HG03064 (cell line): ENCODE data around the gene TLX1.

Experiments used
- ATAC-seq: cut with Tn5 transposase; IDR thresholded peaks from one replicate; pipeline ENCODE4 v1.9.1; 2021; ENCODE audit warnings: low read depth; ENCODE audit not compliant: unreplicated experiment

The TLX1 gene

DNA sequence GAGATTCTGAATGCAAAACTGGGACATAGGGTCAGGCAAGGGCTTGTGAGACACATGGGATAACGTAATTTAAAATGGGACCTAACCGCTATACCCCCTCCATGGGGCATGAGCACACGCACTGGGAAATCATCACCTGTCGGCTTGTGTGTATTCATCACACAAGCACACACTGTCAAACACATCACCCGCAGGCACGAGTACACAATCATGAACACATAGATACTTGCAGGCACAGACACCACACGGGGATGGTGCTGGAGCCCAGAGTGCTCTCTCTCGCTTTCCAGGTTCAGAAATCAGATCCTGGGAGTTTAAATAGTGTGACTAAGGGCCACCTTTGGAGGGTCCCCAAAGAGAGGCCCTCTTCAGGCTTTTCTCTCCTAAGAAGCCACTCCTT, 19.6 kb upstream of the TLX1 start:
- ATAC-seq: no peak

- no peak for ATAC-seq
Observed at GRCh38 chr10:101112799-101113594, 18.1 kb upstream of the TLX1 start.

DNA sequence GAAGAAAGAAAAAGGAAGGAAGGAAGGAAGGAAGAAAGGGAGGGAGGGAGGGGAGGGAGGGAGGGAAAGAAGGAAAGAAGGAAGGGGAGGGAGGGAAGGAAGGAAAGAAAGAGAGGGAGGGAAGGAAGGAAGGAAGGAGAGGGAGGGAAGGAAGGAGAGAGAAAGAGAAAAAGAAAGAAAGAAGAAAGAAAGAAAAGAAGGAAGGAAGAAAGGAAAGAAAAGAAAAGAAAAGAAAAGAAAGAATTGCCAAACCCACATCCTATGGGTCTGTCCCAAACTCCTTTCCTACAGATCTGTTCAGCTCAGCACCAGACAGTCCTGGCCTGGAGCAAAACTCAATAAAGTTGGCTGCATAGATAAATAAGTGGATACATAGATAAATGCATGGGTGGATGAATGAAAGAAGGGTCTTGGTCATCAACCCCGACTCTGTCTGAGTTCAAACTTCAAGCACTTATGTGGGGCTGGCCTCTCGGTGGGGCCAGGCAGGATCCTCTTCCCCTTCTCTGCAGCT, 17.2 kb upstream of the TLX1 start:
- ATAC-seq: no peak

DNA sequence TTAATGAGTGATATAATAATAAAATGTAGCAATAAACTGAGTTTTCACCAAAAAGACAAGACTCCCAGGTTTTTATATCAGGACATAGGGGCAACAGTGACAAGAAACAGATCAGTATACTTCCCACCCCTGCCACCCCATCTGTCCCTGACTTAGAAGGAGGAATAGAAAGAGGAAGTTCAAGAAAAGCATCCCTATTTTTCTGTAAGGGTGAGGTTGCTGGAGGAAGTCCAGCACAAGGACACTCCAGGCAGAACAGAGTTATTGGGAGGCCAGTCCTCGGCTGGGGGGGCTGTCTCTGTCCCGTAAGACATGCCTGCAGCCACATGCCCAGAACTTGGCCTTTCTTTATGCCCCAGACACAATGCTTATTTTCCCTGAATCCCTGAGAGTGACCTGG, 16.5 kb upstream of the TLX1 start:
- ATAC-seq: no peak

DNA sequence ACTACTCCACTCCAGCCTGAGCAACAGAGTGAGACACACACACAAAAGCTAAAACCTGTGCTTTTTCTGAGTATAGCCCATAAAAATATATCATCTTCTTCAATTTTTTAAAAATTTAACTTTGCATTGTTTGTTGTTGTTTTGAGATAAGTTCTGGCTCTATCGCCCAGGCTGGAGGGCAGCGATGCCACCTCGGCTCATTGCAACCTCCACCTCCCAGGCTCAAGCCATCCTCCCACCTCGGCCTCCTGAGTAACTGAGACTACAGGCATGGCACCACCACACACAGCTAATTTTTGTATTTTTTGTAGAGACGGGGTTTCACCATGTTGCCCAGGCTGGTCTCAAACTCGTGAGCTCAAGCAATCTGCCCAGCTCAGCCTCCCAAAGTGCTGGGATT, 14.3 kb upstream of the TLX1 start:
- no peak for ATAC-seq

GRCh38 chr10:101118031-101118430, 13.1 kb upstream of the TLX1 start:
- no peak for ATAC-seq

DNA sequence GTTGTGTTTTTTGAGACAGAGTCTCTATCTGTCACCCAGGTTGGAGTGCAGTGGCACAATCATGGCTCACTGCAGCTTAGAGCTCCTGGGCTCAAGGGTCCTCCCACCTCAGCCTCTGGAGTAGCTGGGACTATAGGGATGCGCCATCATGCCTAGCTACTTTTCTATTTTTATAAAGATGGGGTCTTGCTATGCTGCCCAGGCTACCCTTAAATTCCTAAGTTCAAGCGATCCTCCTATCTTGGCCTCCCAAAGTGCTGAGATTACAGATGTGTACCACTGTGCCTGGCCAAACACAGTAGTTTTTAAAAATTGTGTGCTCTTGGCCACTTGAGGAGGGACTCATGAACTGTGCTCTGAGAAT, 10.6 kb upstream of the TLX1 start:
- no peak for ATAC-seq

GRCh38 chr10:101120884-101121653, 10.0 kb upstream of the TLX1 start:
- no peak for ATAC-seq

- ATAC-seq: no peak
Observed at GRCh38 chr10:101121654-101122031, 9.5 kb upstream of the TLX1 start.

- no peak for ATAC-seq
Observed at GRCh38 chr10:101122270-101123084, 8.6 kb upstream of the TLX1 start.

GRCh38 chr10:101123085-101123814, 7.8 kb upstream of the TLX1 start:
- no peak for ATAC-seq

DNA sequence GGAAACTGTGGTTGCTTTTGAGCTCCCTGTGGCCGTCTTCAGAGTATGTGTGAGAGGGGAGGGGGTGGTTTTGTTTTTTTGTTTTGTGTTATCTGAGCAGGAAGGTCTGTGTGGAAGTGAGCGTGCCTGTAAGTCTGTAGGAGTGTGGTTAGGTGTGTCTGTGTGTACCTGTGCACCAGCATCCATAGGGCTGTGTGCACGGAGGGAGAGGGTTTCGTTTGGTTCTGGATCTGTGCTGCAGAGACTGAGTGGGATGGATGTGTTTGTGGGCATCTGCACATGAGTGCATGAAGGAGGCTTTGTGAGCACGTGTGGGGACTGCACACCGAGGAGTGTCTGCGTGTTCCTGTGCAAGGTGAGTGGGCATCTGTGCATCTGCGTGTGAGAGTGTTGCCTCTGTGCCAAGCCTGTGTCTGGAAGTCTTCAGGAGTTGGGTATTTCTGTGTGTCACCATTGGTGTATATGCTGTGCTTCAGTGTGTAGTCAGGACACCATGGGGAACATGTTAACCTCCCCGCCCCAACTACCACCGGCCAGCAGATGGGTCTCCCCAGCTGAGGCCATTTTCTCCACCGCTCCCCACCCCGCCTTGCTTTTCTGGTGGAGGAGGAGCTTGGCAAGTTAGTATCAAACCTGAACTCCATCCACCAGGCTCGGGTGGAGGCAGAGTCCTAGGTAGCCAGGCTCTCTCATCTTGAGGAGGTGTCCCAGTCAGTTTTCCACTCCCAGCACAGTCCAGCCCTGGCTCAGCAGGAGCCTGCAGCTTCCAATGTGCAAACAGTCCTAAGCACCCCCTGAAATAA, 7.1 kb upstream of the TLX1 start:
- ATAC-seq: no peak

DNA sequence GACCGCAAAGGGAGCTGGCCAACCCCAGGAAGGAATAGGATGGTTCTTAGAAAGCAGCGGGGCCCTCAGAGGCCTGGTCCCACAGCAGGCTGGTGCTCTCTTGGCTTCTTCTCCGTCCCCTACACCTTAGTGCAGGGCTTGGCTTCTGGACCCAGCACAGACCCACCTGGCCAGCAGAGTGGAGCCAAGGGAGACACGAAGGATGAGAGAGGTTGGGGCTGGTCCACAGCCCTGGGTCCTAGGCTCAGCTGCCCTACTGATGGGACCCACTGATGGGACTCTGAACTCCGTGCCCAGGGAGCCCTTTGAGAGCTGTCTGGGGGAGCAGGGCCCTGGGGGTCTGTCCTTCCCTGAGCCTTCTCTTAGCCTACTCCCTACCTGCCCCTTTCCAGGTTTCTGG, 6.2 kb upstream of the TLX1 start:
- ATAC-seq: no peak

DNA sequence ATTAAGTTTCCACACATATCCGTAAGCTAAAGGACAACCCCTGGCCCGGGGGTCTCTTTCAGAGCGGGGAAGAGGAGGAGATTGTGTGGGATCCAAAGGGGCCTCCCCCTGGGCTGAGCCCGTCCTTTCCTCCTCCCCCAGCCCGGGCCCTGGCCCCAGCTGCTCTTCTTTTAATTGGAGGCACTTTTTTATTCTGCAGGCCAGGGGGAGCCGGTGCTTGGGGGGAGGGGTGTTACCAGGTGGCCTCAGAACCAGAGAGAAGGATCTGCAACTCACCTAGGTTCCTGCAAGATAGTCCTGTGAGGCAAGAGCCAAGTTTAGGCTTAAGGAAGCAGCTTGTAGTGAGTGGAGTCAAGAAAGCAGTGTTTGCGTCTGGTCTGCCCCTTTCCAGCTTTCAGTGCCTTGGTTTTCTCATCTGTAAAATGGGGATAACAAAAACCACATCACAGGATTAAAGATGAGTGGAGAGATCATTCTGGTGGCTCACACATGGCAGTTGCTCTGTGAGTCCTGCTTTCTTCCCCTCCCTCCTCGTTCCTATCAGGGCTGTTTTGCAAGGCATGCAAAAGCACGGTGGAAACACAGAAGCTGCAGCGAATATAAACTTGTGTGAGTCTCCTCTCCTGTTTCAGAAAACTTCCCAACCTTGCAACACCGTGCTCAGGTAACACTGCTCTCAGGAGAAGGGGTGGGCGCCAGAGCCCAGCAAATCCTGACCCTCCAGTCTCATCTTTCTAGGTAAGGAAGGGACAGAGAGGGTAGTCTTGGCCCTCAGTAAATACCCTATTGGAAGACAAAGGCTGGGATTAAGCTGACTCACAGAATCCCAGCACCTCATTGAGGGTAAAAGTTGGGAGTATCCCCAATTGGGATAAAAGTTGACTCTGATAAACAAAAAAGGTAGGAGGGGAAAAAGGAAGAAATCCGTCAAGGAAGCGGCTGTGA, 4.1 kb upstream of the TLX1 start:
- no peak for ATAC-seq

DNA sequence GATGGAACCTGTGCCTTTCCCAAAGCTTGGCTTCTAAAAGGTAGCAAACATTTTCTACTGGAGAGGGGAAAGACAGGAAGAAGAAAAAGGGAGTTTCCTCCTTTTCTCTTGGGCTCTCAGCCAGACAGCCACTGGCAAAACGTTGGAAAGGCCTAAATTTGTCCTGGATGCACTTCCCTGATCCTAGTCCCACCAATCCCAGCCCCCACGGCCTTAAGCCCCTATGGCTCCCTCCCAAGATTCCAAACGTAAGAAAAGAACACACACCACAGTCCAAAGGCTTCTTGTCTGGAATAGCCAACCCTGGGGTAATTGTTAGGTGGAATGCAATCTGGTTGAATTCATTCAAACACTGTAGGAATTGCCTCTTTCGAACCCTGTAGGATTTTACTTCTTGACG, 959 bp upstream of the TLX1 start:
- no peak for ATAC-seq

DNA sequence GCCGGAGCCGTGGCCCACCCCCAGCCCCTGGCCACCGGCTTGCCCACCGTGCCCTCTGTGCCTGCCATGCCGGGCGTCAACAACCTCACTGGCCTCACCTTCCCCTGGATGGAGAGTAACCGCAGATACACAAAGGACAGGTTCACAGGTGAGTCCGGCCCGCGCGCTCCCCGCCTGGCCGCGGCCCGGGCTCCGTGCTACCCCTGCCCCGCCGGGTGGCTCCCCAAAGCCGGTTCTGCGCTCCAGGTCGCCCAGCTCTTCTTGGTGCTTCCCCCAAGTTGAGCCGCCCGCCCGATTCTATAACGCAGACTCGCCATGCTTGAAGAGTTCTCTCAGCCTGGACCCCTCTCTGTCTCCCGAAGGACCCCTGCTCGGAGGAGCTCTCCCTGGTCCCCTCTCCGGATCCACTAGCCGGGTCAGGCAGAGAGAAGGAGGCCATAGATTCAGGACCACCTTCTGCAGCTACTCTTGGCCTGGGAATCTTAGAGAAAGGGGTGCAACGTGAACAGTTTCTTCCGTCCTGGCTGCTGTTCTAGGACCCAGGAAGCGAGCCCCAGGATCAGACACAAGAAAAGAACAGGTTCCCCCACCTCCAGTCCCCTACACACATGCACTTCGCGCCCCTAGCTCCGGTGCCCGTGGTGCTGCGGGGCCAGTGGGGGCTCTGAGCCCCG, 999 bp downstream of the TLX1 start:
- ATAC-seq: no peak

GRCh38 chr10:101132636-101133473, 1.8 kb downstream of the TLX1 start:
- ATAC-seq: no peak
